CD4-positive, alpha-beta T cell treated with Interleukin-6 for 4 hours (primary cell): Measurements from ENCODE around the gene NANOS2.

Source experiments
- DNase-seq: peaks from one replicate; pipeline ENCODE4 v3.0.0-alpha.2; 2020; ENCODE audit warnings: mixed read lengths

NANOS2 gene

DNA sequence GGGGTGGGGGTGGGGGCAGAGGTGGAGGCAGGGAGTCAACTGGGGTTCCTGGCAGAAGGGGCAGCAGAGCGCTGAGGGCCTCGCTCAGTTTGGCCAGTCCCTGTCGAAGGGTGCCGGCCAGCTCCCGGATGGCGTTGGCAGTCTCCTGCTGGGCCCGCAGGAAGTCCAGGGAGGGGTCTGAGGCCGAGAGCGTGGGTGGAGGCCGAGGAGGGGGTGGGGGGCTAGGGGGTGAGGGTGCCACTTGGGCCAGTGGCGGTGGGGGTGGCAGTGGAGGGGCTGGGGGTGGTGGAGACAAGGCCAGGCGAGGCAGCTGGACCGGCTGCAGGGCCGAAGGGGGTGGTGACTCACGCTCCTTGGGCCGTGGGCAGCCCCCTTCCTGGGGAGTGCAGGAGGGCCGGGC lies 23.7 kb downstream of the NANOS2 start:
- no peak for DNase-seq

DNA sequence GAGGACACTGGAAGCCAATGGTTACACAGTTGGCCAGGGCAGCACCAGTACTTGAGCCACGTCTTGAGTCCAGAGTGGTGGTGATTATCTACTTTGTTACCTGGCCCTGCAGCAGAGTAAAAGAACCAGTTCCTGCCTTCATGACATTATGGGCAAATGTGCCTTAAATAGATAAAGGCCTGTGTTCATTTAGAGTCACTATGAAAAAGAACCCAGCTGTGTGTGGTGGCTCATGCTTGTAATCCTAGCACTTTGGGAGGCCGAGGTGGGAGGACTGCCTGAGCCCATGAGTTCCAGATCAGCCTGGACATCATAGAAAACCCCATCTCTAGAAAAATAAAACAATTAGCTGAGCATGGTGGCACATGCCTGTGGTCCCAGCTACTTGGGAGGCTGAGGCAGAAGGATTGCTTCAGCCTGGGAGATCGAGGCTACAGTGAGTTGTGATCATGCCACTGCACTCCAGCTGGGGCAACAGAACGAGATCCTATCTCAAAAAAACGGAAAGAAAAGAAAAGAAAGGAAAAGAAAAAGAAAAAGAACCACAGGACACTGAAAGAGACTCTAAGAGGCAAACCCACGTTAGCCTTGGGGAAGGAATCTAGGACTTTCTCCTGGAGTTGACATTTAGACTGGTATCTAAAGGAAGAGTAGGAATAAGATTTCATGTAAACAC lies 25.2 kb downstream of the NANOS2 start:
- no peak for DNase-seq

DNA sequence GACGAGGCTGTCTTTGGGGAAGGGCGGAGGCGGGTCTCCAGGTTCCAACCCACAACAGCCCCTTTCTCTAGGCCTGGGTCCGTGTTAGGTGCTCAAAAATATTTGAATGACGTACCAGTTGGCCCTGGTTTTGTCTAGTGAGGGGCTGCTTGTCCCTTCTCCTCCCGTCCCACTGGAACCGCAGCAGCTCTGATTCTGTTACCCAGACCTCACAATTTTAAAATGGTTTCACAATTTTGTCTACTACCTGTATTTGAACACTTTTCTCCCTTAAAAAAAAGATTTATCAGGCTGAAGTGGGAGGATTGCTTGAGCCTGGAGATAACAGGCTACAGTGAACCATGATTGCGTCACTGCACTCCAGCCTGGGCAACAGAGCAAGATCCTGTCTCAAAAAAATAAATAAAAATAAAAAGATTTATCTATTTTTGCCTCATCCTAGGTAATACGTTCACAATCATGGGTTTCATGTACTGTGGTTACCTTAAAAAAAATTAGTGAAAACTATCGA lies 27.3 kb downstream of the NANOS2 start:
- no peak for DNase-seq

- DNase-seq: peak; percentile 90
Observed at GRCh38 chr19:45886427-45887199, 28.0 kb downstream of the NANOS2 start.

GRCh38 chr19:45885556-45886426 lies 28.8 kb downstream of the NANOS2 start, which contains the start of gene IRF2BP1:
Gene IRF2BP1 (minus strand): TSS chr19:45886141. CDS start chr19:45885774, 367 bp downstream.
- peak; percentile 90 for DNase-seq

GRCh38 chr19:45884682-45885555 lies 29.7 kb downstream of the NANOS2 start:
- no peak for DNase-seq

DNA sequence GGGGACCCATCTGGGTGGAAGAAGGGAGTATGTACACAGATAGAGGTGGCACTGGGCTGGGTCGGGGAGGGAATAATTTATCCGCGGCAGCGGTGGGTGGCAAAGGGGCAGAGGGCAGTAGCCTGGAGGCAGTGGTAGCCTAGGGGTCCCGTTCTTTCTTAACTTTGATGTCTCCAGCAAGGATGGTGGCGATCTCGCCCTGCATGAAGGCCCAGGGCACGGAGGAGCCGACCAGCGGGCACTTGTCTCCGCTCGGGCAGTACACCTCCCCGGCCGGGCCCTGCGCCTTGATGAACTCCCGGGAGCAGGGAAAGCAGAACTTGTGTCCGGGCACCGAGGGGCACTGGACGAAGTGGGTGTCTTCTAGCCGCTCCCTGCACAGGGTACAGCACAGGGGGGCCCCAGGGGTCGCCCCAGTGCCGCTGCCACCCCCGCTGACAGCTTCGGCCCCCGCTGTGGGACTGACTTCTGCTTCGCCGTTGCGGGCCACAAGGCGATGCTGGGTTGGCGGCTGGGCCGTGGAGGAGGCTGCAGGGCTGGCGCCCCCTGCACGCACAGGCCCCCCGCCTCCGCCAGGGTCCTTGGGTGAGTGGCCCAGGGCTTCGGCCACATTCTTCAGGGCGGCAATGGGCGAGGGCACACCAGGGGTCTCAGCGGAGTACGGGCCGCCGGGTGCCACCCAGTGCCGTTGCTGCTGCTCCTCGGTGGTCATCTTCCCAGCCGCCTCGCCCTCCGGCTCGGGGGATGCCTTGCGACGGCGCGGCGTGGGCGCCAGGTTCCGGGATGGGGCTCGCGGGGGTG lies 30.5 kb downstream of the NANOS2 start:
- DNase-seq: no peak

- no peak for DNase-seq
Observed at GRCh38 chr19:45883586-45883880, 31.0 kb downstream of the NANOS2 start.

- peak; percentile 82 for DNase-seq
Observed at GRCh38 chr19:45882652-45883585, 31.7 kb downstream of the NANOS2 start.

DNA sequence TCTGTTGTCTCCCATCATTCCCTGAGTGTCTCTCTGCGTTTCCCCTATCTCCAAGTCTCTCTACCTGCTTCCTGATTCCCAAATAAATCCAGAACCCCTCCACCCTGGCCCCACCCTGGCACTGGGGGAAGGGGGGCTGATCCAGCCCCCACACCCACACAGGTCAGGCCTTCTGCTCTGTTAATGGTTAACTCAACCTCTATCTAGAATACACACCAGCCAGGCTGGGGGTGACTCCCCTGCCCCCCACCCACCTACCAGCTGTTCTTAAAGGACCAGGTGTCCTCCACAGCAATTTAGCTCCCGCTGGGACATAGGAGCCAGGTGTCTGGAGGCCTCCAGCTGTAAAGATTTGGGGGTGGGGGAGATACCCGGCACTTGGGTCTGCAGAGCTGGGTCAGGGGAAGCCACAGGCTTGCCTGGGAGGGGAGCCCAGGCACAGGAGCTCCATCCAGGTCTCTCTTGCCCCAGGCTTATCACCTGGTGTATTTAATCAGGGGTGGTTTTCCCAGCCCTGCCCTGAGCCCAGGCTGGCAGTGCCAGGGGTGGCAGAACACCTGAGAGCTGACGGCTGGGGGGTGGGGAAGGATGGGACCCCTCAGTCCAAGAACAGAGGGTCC lies 32.6 kb downstream of the NANOS2 start:
- no peak for DNase-seq

- DNase-seq: no peak
Observed at GRCh38 chr19:45881082-45881908, 33.3 kb downstream of the NANOS2 start.

- DNase-seq: no peak
Observed at GRCh38 chr19:45879971-45880370, 34.6 kb downstream of the NANOS2 start.

DNA sequence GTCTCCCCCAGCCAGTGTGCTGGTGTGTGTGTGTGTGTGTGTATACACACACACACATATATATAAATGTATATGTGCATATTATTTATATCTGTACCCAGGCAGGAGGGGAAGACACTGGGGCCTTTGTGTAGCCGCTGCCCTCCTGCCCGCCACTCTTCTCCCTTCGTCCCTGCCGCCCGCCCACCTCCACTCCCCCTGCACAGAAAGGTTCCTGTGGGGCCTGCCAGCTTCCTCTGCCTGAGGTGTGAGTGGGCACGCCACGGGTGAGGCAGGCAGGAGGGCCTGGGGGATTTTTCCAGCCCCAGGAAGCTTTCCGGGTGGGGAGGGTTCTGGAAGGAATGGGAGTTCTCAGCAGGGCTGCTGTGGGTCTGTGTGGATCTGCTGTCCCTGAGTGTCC lies 35.5 kb downstream of the NANOS2 start:
- DNase-seq: no peak

DNA sequence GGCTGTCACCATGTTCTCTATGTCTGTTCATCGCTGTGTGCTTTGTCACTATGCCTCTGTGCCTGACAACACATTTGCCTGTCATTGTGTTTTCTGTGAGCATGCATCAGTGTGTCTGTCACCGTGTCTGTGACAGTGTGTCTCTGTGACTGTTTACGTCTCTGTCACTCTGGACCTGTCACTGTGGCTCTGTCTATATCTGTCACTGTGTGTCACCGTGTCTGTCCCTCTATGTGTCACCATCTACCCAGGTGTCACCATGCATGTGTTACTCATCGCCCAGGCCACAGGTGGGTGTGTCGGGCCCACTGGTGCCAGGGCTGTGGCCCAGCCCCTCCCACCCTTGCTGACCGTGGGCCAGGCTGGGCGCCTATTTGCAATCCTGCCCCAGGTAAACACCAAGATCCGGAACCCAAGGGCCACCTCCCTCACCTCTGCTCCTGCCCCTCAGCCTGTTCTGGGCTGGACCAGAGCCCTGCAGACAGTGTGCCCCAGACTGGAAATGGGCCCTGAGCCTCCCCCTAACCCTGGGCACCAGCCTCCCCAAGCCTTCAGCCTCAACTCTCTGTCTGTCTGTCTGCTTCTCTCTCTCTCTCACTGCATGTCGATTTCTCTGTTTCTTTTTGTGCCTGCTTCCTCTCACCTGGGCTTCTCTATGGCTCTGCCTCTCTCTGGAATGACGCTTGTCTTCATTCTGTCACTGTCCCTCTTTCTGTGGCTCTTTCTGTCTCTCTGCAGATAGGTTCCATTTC lies 36.4 kb downstream of the NANOS2 start:
- DNase-seq: no peak

GRCh38 chr19:45876411-45877197 lies 38.0 kb downstream of the NANOS2 start:
- DNase-seq: peak; percentile 35

- DNase-seq: peak; percentile 24
Observed at GRCh38 chr19:45876161-45876410, 38.5 kb downstream of the NANOS2 start.

GRCh38 chr19:45874620-45874966 lies 40.0 kb downstream of the NANOS2 start:
- DNase-seq: no peak
